Endodermal cell (in vitro differentiated cells): ENCODE results near the gene SLCO6A1. TPM values are rescaled to one million over a fixed set of nuclear protein-coding genes. Genes with fewer than 3 reads are reported as not detected.

Experiments used
- DNase-seq: peaks from one replicate; pipeline ENCODE4 v3.0.0-alpha.2; 2017
- H3K27ac ChIP-seq: 2 replicates; pipeline ENCODE4 v1.5.1; 2013; ENCODE audit warnings: mild to moderate bottlenecking, low read depth, low read length, moderate library complexity
- H3K27me3 ChIP-seq: 2 replicates; pipeline ENCODE4 v1.6.1; 2013; ENCODE audit warnings: mild to moderate bottlenecking, low read length, moderate library complexity; ENCODE audit not compliant: insufficient read depth, control insufficient read depth, poor library complexity, severe bottlenecking
- H3K36me3 ChIP-seq: 2 replicates; pipeline ENCODE4 v1.7.0; 2013; ENCODE audit warnings: mild to moderate bottlenecking, low read length, moderate library complexity; ENCODE audit not compliant: control insufficient read depth, insufficient read depth
- H3K4me1 ChIP-seq: one replicate; pipeline ENCODE4 v1.7.0; 2013; ENCODE audit warnings: low read length; ENCODE audit not compliant: control insufficient read depth, insufficient read depth
- H3K4me3 ChIP-seq: 2 replicates; pipeline ENCODE4 v1.5.1; 2013; ENCODE audit warnings: mild to moderate bottlenecking, low read length, moderate library complexity
- H3K9ac ChIP-seq: 2 replicates; pipeline ENCODE4 v1.6.1; 2013; ENCODE audit warnings: mild to moderate bottlenecking, low read length, moderate library complexity; ENCODE audit not compliant: poor library complexity, severe bottlenecking; ENCODE audit errors: extremely low read depth
- H3K9me3 ChIP-seq: 2 replicates; pipeline ENCODE4 v1.6.1; 2013; ENCODE audit warnings: mild to moderate bottlenecking, low read length, moderate library complexity; ENCODE audit not compliant: control insufficient read depth
- H3K27ac Mint-ChIP-seq: 2 replicates; pipeline ENCODE4 v1.8.0; 2020; ENCODE audit warnings: mixed read lengths
- H3K27me3 Mint-ChIP-seq: 2 replicates; pipeline ENCODE4 v1.8.0; 2021; ENCODE audit warnings: mild to moderate bottlenecking, mixed read lengths; ENCODE audit not compliant: insufficient read depth
- H3K36me3 Mint-ChIP-seq: 2 replicates; pipeline ENCODE4 v1.8.0; 2020; ENCODE audit warnings: low read depth, mixed read lengths
- H3K4me1 Mint-ChIP-seq: 2 replicates; pipeline ENCODE4 v1.8.0; 2020; ENCODE audit warnings: mixed read lengths
- H3K4me3 Mint-ChIP-seq: 2 replicates; pipeline ENCODE4 v1.8.0; 2020; ENCODE audit warnings: mild to moderate bottlenecking, moderate library complexity, mixed read lengths
- H3K9me3 Mint-ChIP-seq: 2 replicates; pipeline ENCODE4 v1.8.0; 2020; ENCODE audit warnings: mild to moderate bottlenecking, mixed read lengths
- CTCF ChIP-seq: fragments of 200-600 bp; sonication (generic); conservative IDR thresholded peaks from 2 replicates; pipeline ENCODE4 v1.5.0; 2021; ENCODE audit warnings: antibody characterized with exemption, mild to moderate bottlenecking
- WGBS, 2 experiments: methylation state at CpG; one replicate each; pipeline versions ENCODE4 v1.1.5 to v1.1.7; 2013; ENCODE audit warnings: missing lambda C conversion rate in 2 of 2, mixed read lengths in 1 of 2; ENCODE audit not compliant: insufficient coverage in 1 of 2, insufficient read length in 1 of 2; 5-methylcytosine and 5-hydroxymethylcytosine counted together
- total RNA-seq, 2 donors: library from RNA; stranded (reverse); fragmentation: NEBNext Ultra II Directional in 1 of 2; extraction: Animal tissue kit (Norgen Biotek cat#: 25700) in 1 of 2; gene quantifications; 2 replicates in 1 of 2; 3 replicates in 1 of 2; pipeline ENCODE4 v1.2.1, GENCODE V29; 2021

The SLCO6A1 gene
- total RNA-seq, 2 donors from 2014 or later = 0.71 to 3.1 TPM

- TF ChIP-seq CTCF = no peak
- Mint-ChIP-seq H3K4me3 (no peak overlapping the region), H3K9me3 (no peaks in the 10 kb centered on the region), H3K27ac (no peak overlapping the region), H3K27me3 (peaks cover 2% of the 10 kb centered on the region), H3K36me3 (no peaks in the 10 kb centered on the region), H3K4me1 (no peaks in the 10 kb centered on the region)
- Histone ChIP-seq H3K27ac (no peak overlapping the region), H3K9me3 (no peaks in the 10 kb centered on the region), H3K36me3 (no peaks in the 10 kb centered on the region), H3K27me3 (no peaks in the 10 kb centered on the region), H3K4me1 (no peaks in the 10 kb centered on the region), H3K9ac (no peak overlapping the region), H3K4me3 (no peak overlapping the region)
- no peak for DNase-seq
Measured at GRCh38 chr5:102528600-102528999, 29.8 kb upstream of the SLCO6A1 start.

GRCh38 chr5:102527547-102527946 lies 28.7 kb upstream of the SLCO6A1 start:
- no peaks in the 10 kb centered on the region for H3K4me1 Mint-ChIP-seq
- H3K4me3 Mint-ChIP-seq = no peak overlapping the region
- no peaks in the 10 kb centered on the region for H3K27me3 ChIP-seq
- H3K4me1 ChIP-seq = no peaks in the 10 kb centered on the region
- H3K36me3 Mint-ChIP-seq = no peaks in the 10 kb centered on the region
- no peak for TF ChIP-seq CTCF
- WGBS, 2 experiments = 80% methylated on average over 1 of the region's 1 CpG; no CpG with 5 or more reads in 1 of the 2 experiments
- H3K9me3 Mint-ChIP-seq = no peaks in the 10 kb centered on the region
- H3K36me3 ChIP-seq = no peaks in the 10 kb centered on the region
- H3K27me3 Mint-ChIP-seq = peaks cover 2% of the 10 kb centered on the region
- no peak overlapping the region for H3K9ac ChIP-seq
- no peak for DNase-seq
- no peaks in the 10 kb centered on the region for H3K9me3 ChIP-seq
- H3K27ac Mint-ChIP-seq = no peak overlapping the region
- no peak overlapping the region for H3K4me3 ChIP-seq
- H3K27ac ChIP-seq = no peak overlapping the region

GRCh38 chr5:102523541-102524175 lies 24.9 kb upstream of the SLCO6A1 start:
- TF ChIP-seq CTCF = no peak
- Histone ChIP-seq H3K27me3 (no peaks in the 10 kb centered on the region), H3K9ac (no peak overlapping the region), H3K9me3 (no peaks in the 10 kb centered on the region), H3K36me3 (no peaks in the 10 kb centered on the region), H3K4me1 (no peaks in the 10 kb centered on the region), H3K27ac (no peak overlapping the region), H3K4me3 (no peak overlapping the region)
- Mint-ChIP-seq H3K9me3 (no peaks in the 10 kb centered on the region), H3K4me3 (no peak overlapping the region), H3K27me3 (peaks cover 2% of the 10 kb centered on the region), H3K4me1 (no peaks in the 10 kb centered on the region), H3K36me3 (no peaks in the 10 kb centered on the region), H3K27ac (no peak overlapping the region)
- WGBS, 2 experiments = 91 to 100% methylated on average over 2 to 3 of the region's 3 CpGs
- no peak for DNase-seq
